ENCODE measurements around the gene WWTR1. TPM values are rescaled to one million over a fixed set of nuclear protein-coding genes. Genes with fewer than 3 reads are reported as not detected.

Gene WWTR1
- total RNA-seq, 1 experiment from 2014 or later = 79.7 TPM

DNA sequence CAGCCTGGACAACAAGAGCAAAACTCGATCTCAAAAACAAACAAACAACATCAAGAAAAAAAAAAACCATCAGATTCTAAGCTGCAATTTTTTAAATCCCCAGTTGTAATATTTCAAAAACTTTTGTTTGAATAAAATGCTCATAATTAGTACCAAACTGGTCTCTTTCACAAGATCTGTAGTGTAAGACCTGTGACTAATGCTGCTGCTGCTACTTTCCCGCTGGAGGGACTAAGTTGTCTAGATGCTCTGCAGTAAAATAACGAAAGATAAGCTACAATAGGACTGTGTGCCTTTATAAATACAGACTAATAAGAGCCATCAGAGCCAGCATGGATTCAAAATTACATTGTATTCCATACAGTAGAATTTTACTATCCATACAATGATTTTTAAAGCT lies 137.9 kb downstream of the WWTR1 start:
- H2AFZ ChIP-seq (ENCODE audit: low read length) = no peak overlapping the region
- H3K79me2 ChIP-seq (ENCODE audit: low read length) = no peaks in the 10 kb centered on the region
- ATAC-seq = no peak
- no peak for DNase-seq
- intact Hi-C loops (cut with micrococcal nuclease) = no loop called here
- H3K4me2 ChIP-seq (ENCODE audit: low read length) = no peak overlapping the region
- H3K9me2 ChIP-seq (replicated peaks; ENCODE audit: low read length) = no peaks in the 10 kb centered on the region
- no peak overlapping the region for H3K27ac ChIP-seq (ENCODE audit: low read length)
- H3K27me3 ChIP-seq (ENCODE audit: low read length) = no peaks in the 10 kb centered on the region
- ChIA-PET CTCF (no interaction called here), POLR2A (ENCODE audit: unreplicated experiment) (interaction anchor here (0.7 kb wide), 1 partner anchor 170 kb away, joined by 3 read pairs; no protein-coding TSS in a partner anchor)
- H3K36me3 ChIP-seq (ENCODE audit: low read depth, low read length) = peaks cover 67% of the 10 kb centered on the region
- no peaks in the 10 kb centered on the region for H4K20me1 ChIP-seq (ENCODE audit: low read length)
- no peak overlapping the region for H3K9ac ChIP-seq (ENCODE audit: low read length)
- no peak overlapping the region for H3K4me3 ChIP-seq (ENCODE audit: low read length)
- TF ChIP-seq CTCF (conservative IDR thresholded peaks at IDR 0.05; ENCODE audit: low read depth, low read length) = no peak
- BruUV-seq (replicated peaks) = no TSS peak
- no peaks in the 10 kb centered on the region for H3F3A ChIP-seq (ENCODE audit: low read length, unreplicated experiment)
- no peaks in the 10 kb centered on the region for H3K9me3 ChIP-seq (ENCODE audit: low read length)
- H3K4me1 ChIP-seq (ENCODE audit: insufficient read depth, low read length) = no peaks in the 10 kb centered on the region

GRCh38 chr3:149516920-149517319 lies 140.9 kb downstream of the WWTR1 start:
- H3K27me3 ChIP-seq (ENCODE audit: low read length) = no peaks in the 10 kb centered on the region
- H3K4me3 ChIP-seq (ENCODE audit: low read length) = no peak overlapping the region
- no peaks in the 10 kb centered on the region for H3K9me2 ChIP-seq (replicated peaks; ENCODE audit: low read length)
- no peaks in the 10 kb centered on the region for H3K9me3 ChIP-seq (ENCODE audit: low read length)
- no peak for ATAC-seq
- no peak overlapping the region for H3K27ac ChIP-seq (ENCODE audit: low read length)
- intact Hi-C loops (cut with micrococcal nuclease) = no loop called here
- no peak overlapping the region for H2AFZ ChIP-seq (ENCODE audit: low read length)
- H3K79me2 ChIP-seq (ENCODE audit: low read length) = no peaks in the 10 kb centered on the region
- CTCF ChIA-PET = no interaction called here
- no peak for DNase-seq
- H3K36me3 ChIP-seq (ENCODE audit: low read depth, low read length) = peaks cover 45% of the 10 kb centered on the region
- H3K4me2 ChIP-seq (ENCODE audit: low read length) = no peak overlapping the region
- BruUV-seq (replicated peaks) = no TSS peak
- no peak overlapping the region for H3K9ac ChIP-seq (ENCODE audit: low read length)
- no peaks in the 10 kb centered on the region for H4K20me1 ChIP-seq (ENCODE audit: low read length)
- POLR2A ChIA-PET (ENCODE audit: unreplicated experiment) = no interaction called here
- no peaks in the 10 kb centered on the region for H3K4me1 ChIP-seq (ENCODE audit: insufficient read depth, low read length)
- H3F3A ChIP-seq (ENCODE audit: low read length, unreplicated experiment) = no peaks in the 10 kb centered on the region
- no peak for TF ChIP-seq CTCF (conservative IDR thresholded peaks at IDR 0.05; ENCODE audit: low read depth, low read length)
- no peak for TF ChIP-seq EZH2phosphoT487 (IDR thresholded peaks at IDR 0.05; ENCODE audit: borderline replicate concordance, low read length)
- TF ChIP-seq EZH2 (IDR thresholded peaks at IDR 0.05; ENCODE audit: low read length, unreplicated experiment) = no peak

DNA sequence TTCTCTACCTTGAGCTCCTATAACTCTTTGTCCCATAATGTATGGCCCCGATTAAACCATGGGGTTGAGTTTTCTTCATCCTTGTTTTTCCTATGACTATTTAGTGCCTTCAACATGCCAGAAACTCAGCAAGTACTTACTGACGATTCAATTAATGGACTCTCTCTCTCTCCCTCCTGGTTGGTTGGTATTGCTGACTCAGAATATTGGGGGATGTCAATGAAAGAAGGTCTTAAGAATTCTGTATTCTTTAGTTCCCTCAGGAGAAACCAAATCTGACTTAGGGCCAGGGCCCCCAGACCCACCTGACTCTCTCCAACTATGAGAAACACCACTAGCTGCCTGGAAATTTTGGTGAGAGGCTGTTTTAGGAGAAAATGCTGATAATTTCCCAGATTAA lies 142.6 kb downstream of the WWTR1 start:
- BruUV-seq (replicated peaks) = no TSS peak
- no peak for TF ChIP-seq CTCF (conservative IDR thresholded peaks at IDR 0.05; ENCODE audit: low read depth, low read length)
- TF ChIP-seq EZH2phosphoT487 (IDR thresholded peaks at IDR 0.05; ENCODE audit: borderline replicate concordance, low read length) = no peak
- TF ChIP-seq EZH2 (IDR thresholded peaks at IDR 0.05; ENCODE audit: low read length, unreplicated experiment) = no peak
- ATAC-seq (no peak), DNase-seq (no peak)
- H4K20me1 ChIP-seq (ENCODE audit: low read length) = no peaks in the 10 kb centered on the region
- no peaks in the 10 kb centered on the region for H3K9me3 ChIP-seq (ENCODE audit: low read length)
- no peaks in the 10 kb centered on the region for H3K79me2 ChIP-seq (ENCODE audit: low read length)
- no peak overlapping the region for H2AFZ ChIP-seq (ENCODE audit: low read length)
- no peak overlapping the region for H3K4me2 ChIP-seq (ENCODE audit: low read length)
- H3K36me3 ChIP-seq (ENCODE audit: low read depth, low read length) = peaks cover 29% of the 10 kb centered on the region
- POLR2A ChIA-PET (ENCODE audit: unreplicated experiment) = no interaction called here
- CTCF ChIA-PET = no interaction called here
- no peak overlapping the region for H3K4me3 ChIP-seq (ENCODE audit: low read length)
- peaks cover 5% of the 10 kb centered on the region; the same call in 1 of the 2 replicates for H3K4me1 ChIP-seq (ENCODE audit: insufficient read depth, low read length)
- no peak overlapping the region for H3K27ac ChIP-seq (ENCODE audit: low read length)
- no peaks in the 10 kb centered on the region for H3K27me3 ChIP-seq (ENCODE audit: low read length)
- intact Hi-C loops (cut with micrococcal nuclease) = no loop called here
- no peak overlapping the region for H3K9ac ChIP-seq (ENCODE audit: low read length)
- no peaks in the 10 kb centered on the region for H3F3A ChIP-seq (ENCODE audit: low read length, unreplicated experiment)
- H3K9me2 ChIP-seq (replicated peaks; ENCODE audit: low read length) = no peaks in the 10 kb centered on the region

All from PC-3 (cell line).